Activated T-helper 1 cell treated with anti-CD3 and anti-CD28 coated beads, Interleukin-12 subunit alpha, Interleukin-12 subunit beta, Interleukin-2, Interleukin-4 antibody, amounts not matched to agents 30 ng/mL and 10 ng/mL and 1 ng/mL, durations not matched to agents 14 hours and 24 hours and 36 hours (primary cell): Measurements from ENCODE around the gene KCNN1. TPM values are rescaled to one million over a fixed set of nuclear protein-coding genes. Genes with fewer than 3 reads are reported as not detected.
"Not testable (repeated sequence)": the region's sequence is repeated elsewhere in the genome, so short reads cannot be mapped to it uniquely, and the experiment has no call there.

ENCODE experiments used
- DNase-seq: peaks from one replicate; pipeline ENCODE4 v3.0.0; 2021; ENCODE audit warnings: low spot score
- H3K27ac Mint-ChIP-seq: one replicate; pipeline ENCODE4 v1.8.0; 2021; ENCODE audit warnings: mild to moderate bottlenecking, mixed read lengths
- H3K27me3 Mint-ChIP-seq: one replicate; pipeline ENCODE4 v1.8.0; 2022; ENCODE audit warnings: mild to moderate bottlenecking, moderate library complexity, mixed read lengths; ENCODE audit not compliant: insufficient read depth
- H3K36me3 Mint-ChIP-seq: one replicate; pipeline ENCODE4 v1.8.0; 2021; ENCODE audit warnings: low read depth, mixed read lengths
- H3K4me1 Mint-ChIP-seq: one replicate; pipeline ENCODE4 v1.8.0; 2021; ENCODE audit warnings: low read depth, mixed read lengths
- H3K4me3 Mint-ChIP-seq: one replicate; pipeline ENCODE4 v1.8.0; 2021; ENCODE audit warnings: mild to moderate bottlenecking, moderate library complexity, mixed read lengths
- H3K9me3 Mint-ChIP-seq: one replicate; pipeline ENCODE4 v1.8.0; 2021; ENCODE audit warnings: mixed read lengths
- intact Hi-C: fragments of 100-400 bp; cut with micrococcal nuclease; formaldehyde crosslinking; loops from one replicate; pipeline ENCODE4 v1.15.1; 2024
- total RNA-seq: library from RNA; stranded (reverse); gene quantifications from 2 replicates; pipeline ENCODE4 v1.2.3, GENCODE V29; 2022

The KCNN1 gene
- total RNA-seq, 1 donor from 2014 or later, result not detected

DNA sequence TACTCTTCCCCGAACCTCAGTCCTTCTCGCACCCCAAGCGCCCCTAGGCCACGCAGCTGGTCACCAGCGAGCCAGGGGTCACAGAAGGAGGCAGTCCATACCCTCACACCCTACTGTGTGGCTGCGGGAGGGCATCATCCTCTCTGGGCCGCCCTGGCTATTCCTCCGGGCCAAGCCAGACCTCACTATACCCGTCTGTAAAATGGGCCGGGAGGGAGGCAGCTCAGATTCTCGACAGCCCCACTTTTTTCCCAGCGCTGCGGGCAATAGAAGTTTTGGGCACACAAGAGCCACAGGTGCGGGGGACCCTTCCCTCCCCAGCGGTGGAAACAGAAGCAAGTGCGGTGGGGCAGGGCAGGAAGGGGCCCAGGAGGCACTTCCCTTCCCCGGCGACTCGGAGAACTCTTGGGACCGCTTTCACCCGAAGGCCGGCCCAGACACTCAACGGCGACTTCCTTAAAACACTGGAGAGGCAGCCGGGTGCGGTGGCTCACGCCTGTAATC, 35.5 kb downstream of the KCNN1 start:
- H3K4me3 Mint-ChIP-seq, result peak overlapping the region; percentile 92
- no peaks in the 10 kb centered on the region for H3K9me3 Mint-ChIP-seq
- peaks cover 32% of the 10 kb centered on the region for H3K4me1 Mint-ChIP-seq
- intact Hi-C loops, result loop anchor here (10.0 kb wide), 1 partner anchor 322 kb away; the partner anchor contains the start of gene LSM4
- DNase-seq, result no peak
- peaks cover 14% of the 10 kb centered on the region for H3K36me3 Mint-ChIP-seq
- H3K27ac Mint-ChIP-seq, result peak overlapping the region; percentile 63
- H3K27me3 Mint-ChIP-seq, result no peaks in the 10 kb centered on the region

DNA sequence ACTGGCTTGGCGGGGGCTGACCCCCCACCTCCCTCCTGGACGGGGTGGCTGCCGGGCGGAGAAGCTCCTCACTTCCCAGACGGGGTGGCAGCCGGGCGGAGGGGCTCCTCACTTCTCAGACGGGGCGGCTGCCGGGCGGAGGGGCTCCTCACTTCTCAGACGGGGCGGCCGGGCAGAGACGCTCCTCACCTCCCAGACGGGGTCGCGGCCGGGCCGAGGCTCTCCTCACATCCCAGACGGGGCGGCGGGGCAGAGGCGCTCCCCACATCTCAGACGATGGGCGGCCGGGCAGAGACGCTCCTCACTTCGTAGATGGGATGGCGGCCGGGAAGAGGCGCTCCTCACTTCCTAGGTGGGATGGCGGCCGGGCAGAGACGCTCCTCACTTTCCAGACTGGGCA, 38.8 kb downstream of the KCNN1 start:
- H3K27ac Mint-ChIP-seq, H3K27me3 Mint-ChIP-seq, H3K9me3 Mint-ChIP-seq, DNase-seq, H3K4me3 Mint-ChIP-seq: not testable (repeated sequence)
- Mint-ChIP-seq H3K36me3 (peaks cover 30% of the 10 kb centered on the region), H3K4me1 (peaks cover 38% of the 10 kb centered on the region)
- intact Hi-C loops, result loop anchor here (5.0 to 10.0 kb wide), 2 partner anchors 167 to 319 kb away; partner anchors contain the start of genes IFI30 and LSM4

DNA sequence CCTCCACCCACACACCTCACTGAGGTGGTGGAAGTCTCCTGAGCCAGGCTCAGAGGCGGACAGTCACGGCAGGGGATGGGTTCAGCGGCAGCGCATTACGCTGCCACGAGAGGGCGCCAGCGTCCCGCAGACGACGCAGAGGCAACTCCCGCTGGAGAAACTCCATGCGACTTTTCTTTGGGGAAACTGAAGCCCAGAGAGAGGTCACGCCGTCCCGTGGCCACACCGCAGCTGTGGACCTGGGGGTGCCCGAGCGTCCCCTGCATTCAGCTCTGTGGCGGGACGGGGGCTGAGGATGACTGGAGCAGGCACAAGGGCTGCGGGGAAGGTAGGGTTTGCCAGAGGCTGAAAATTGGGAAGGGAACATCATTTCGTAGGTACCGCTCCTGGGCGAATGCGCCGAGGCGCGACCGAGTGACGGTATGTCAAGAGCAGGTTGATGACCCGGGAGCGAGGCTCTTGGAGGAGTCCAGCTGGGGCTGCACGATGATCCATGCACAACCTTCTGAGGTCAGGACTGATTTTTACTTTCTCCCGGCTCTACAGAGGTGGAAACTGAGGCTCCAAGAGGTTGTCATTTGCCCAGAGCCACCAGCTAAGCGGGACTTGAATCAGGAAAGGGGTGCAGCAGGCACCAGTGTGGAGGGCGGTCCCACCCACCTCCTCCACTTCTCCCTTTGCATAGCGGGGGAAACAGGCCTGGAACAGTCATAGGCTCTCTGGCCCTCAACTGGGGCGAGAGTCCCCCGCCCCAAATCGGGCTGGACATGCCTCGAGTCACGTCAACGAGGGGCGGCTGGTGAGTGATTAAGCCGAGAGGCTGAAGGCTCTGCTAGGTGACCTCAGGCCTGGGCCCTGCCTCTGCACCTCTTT, 40.4 kb downstream of the KCNN1 start:
- Mint-ChIP-seq H3K27me3 (no peaks in the 10 kb centered on the region), H3K27ac (peak overlapping the region; percentile 93), H3K4me3 (peak overlapping the region; percentile 93), H3K4me1 (peaks cover 47% of the 10 kb centered on the region), H3K36me3 (peaks cover 33% of the 10 kb centered on the region), H3K9me3 (no peaks in the 10 kb centered on the region)
- intact Hi-C loops, result loop anchor here (1.0 to 10.0 kb wide), 3 partner anchors 51 to 318 kb away; partner anchors contain the start of genes IFI30 and LSM4
- DNase-seq, result peak; percentile 77

DNA sequence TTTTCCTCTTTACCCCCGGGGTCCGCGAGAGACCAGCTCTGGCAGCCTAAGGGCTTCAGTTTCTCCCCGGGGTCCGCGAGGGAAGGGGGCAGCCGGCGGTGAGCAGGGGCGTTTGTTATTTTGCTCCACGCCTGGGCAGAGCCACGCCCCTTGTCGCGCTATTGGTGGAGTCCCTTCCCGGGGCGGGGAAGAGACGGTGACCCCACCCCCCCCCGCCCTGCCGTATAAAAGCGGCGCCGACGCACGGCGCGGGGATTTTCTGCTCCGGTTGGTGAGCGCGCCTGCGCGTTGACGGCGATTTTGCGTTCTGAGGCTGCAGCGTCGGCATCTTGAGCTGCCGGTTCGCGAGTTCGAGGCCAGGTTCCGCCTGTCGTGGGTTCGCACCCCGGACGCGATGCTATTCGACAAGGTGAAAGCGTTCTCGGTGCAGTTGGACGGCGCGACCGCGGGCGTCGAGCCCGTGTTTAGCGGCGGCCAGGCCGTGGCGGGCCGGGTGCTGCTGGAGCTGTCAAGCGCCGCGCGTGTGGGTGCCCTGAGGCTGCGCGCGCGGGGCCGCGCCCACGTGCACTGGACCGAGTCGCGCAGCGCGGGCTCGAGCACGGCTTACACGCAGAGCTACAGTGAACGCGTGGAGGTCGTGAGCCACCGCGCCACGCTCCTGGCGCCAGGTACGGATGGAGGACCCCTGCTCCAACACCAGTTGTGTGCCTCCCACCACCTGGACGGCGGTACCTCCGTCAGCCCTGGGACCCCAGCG, 41.2 kb downstream of the KCNN1 start, which contains the start of gene ARRDC2:
Gene ARRDC2 (plus strand): TSS at position 254 of the 757 bp plus-strand sequence. CDS start 141 bp downstream, at position 395.
- H3K27me3 Mint-ChIP-seq, result no peaks in the 10 kb centered on the region
- H3K9me3 Mint-ChIP-seq, result no peaks in the 10 kb centered on the region
- intact Hi-C loops, result loop anchor here (1.0 to 10.0 kb wide), 8 partner anchors 8 to 317 kb away; partner anchors contain the start of genes IFI30, IL12RB1, LSM4 and PIK3R2
- DNase-seq, result peak; percentile 87
- H3K4me3 Mint-ChIP-seq, result peak within 1 kb of the TSS; percentile 93
- peaks cover 46% of the 10 kb centered on the region for H3K4me1 Mint-ChIP-seq
- peaks cover 33% of the 10 kb centered on the region for H3K36me3 Mint-ChIP-seq
- peak within 1 kb of the TSS; percentile 93 for H3K27ac Mint-ChIP-seq

DNA sequence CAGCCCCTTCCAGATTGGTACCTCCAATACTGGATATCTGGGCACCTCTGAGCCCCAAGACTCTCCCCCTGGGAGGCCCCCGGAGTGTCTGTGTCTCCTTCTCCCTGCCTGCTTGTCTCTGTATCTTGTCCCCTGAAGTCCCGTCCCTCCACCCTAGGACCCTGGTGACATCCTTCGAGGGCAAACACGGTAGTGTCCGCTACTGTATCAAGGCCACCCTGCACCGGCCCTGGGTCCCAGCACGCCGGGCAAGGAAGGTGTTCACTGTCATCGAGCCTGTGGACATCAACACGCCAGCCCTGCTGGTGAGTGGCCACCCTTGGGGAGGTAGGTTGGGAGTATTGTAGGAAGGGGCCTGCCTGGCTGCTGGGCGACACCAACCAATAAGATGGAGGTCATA, 41.9 kb downstream of the KCNN1 start:
- H3K27me3 Mint-ChIP-seq, result no peaks in the 10 kb centered on the region
- H3K4me3 Mint-ChIP-seq, result peak overlapping the region; percentile 93
- DNase-seq, result no peak
- H3K36me3 Mint-ChIP-seq, result peaks cover 40% of the 10 kb centered on the region
- peaks cover 53% of the 10 kb centered on the region for H3K4me1 Mint-ChIP-seq
- H3K27ac Mint-ChIP-seq, result peak overlapping the region; percentile 62
- intact Hi-C loops, result loop anchor here (1.0 to 10.0 kb wide), 7 partner anchors 9 to 316 kb away; partner anchors contain the start of genes IFI30, IL12RB1, LSM4 and PIK3R2
- H3K9me3 Mint-ChIP-seq, result no peaks in the 10 kb centered on the region

DNA sequence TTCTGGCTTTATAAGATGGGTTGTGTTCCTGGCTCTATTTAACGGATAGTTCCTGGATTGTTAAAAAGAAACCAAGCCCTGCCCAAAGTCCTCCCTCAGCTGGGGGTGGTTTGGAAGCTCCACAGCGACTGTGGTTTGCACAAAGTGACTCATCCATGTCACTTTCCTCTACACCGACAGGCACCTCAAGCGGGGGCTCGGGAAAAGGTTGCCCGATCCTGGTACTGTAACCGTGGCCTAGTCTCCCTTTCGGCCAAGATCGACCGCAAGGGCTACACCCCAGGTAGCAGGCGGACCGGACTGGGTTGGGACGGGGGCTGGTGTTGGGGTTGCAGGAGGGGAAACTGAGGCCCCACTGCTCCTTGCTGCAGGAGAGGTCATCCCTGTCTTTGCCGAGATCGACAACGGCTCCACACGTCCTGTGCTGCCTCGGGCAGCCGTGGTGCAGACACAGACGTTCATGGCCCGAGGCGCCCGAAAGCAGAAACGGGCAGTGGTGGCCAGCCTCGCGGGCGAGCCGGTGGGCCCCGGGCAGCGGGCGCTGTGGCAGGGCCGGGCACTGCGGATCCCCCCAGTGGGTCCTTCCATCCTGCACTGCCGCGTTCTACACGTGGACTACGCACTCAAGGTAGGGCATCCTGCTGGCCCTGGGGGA, 42.6 kb downstream of the KCNN1 start:
- peak overlapping the region; percentile 93 for H3K4me3 Mint-ChIP-seq
- no peak for DNase-seq
- peak overlapping the region; percentile 71 for H3K27ac Mint-ChIP-seq
- no peaks in the 10 kb centered on the region for H3K27me3 Mint-ChIP-seq
- intact Hi-C loops, result loop anchor here (2.0 to 10.0 kb wide), 3 partner anchors 143 to 315 kb away; partner anchors contain the start of genes IFI30, LSM4 and PIK3R2
- H3K36me3 Mint-ChIP-seq, result peaks cover 47% of the 10 kb centered on the region
- no peaks in the 10 kb centered on the region for H3K9me3 Mint-ChIP-seq
- H3K4me1 Mint-ChIP-seq, result peaks cover 61% of the 10 kb centered on the region

DNA sequence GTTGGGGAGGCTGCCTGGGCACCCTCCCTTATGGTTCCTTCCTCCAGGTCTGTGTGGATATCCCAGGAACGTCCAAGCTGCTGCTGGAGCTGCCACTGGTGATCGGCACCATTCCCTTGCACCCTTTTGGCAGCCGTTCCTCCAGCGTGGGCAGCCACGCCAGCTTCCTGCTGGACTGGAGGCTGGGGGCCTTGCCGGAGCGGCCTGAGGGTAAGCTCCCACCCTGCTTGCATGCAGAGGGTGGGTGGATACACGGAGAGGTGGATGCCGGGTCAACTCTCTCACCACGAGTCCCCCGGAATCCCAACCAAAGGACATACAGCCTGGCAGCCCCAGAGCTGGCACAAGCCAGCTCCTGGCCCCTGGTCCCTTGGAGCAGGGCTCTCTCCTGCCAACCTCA, 43.2 kb downstream of the KCNN1 start:
- Mint-ChIP-seq H3K36me3 (peaks cover 50% of the 10 kb centered on the region), H3K9me3 (no peaks in the 10 kb centered on the region), H3K4me1 (peaks cover 67% of the 10 kb centered on the region), H3K4me3 (peak overlapping the region; percentile 80), H3K27me3 (no peaks in the 10 kb centered on the region), H3K27ac (no peak overlapping the region)
- intact Hi-C loops, result no loop called here
- no peak for DNase-seq

DNA sequence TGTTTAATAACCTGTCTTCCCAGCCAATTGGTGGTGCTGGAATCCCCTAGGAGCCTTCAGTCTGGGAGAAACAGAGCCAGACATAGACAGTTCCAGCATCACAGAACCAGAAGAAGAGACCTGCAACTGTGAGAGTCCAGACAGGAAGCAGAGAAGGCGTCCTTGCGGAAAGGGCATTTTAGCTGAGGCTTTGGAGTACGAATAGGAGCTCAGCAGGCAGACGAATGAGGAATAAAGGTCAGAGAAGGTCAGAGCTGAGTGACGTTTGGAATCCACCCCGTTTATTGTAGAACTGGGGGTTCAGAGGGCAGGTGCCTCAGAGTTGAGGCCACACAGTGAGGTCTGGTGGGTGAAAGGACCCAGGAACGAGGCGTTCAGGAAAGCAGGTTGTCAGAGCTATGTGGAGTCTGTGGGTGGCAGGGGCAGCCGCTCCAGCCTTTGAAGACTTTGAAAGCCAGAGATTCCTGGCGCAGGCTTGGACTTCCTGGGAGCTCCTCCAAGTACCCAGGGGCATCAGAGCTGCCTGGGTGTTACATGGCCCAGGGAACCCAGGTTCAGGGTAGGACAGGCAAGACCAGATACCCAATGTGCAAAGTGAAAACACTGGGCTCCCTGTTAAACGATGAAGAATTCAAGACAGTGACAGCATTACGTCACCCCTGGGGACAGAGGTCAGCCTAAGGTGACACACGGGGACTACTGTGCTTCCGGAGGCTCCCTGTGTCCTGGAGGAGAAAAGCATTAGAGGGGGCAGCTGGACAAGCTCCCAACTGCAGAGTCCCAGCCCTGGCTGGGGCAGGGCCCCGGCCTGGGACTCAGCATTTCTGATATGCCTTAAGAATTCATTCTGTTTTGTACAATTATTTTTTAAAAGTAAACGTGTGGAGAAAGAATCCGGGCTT, 46.6 kb downstream of the KCNN1 start:
- peak overlapping the region; percentile 71 for H3K4me3 Mint-ChIP-seq
- intact Hi-C loops, result loop anchor here (1.0 kb wide), 1 partner anchor 9 kb away; no protein-coding TSS in a partner anchor
- peaks cover 76% of the 10 kb centered on the region for H3K4me1 Mint-ChIP-seq
- no peaks in the 10 kb centered on the region for H3K27me3 Mint-ChIP-seq
- no peak for DNase-seq
- peak overlapping the region; percentile 97 for H3K27ac Mint-ChIP-seq
- H3K36me3 Mint-ChIP-seq, result peaks cover 52% of the 10 kb centered on the region
- no peaks in the 10 kb centered on the region for H3K9me3 Mint-ChIP-seq

DNA sequence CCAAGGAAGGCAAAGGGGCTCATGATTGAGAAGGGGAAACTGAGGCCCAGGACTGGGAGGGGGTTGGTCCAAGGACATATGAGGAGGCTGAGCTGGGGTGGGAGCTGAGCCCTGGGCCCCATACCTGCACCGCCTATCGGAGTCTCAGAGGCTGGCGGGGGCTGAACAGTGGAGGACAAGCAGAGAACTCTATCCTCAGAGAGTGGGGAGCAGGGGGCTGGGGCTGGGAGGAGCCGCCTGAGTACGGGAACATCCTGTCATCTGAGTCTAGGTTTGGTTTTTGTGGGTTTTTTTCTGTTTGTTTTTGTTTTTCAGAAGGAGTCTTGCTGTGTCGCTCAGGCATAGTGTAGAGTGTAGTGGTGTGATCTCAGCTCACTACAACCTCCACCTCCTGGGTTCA, 47.3 kb downstream of the KCNN1 start:
- Mint-ChIP-seq H3K27me3 (no peaks in the 10 kb centered on the region), H3K9me3 (no peaks in the 10 kb centered on the region), H3K4me3 (peak overlapping the region; percentile 71), H3K36me3 (peaks cover 44% of the 10 kb centered on the region), H3K4me1 (peaks cover 72% of the 10 kb centered on the region), H3K27ac (peak overlapping the region; percentile 97)
- intact Hi-C loops, result loop anchor here (1.0 kb wide), 1 partner anchor 8 kb away; no protein-coding TSS in a partner anchor
- DNase-seq, result peak; percentile 59

DNA sequence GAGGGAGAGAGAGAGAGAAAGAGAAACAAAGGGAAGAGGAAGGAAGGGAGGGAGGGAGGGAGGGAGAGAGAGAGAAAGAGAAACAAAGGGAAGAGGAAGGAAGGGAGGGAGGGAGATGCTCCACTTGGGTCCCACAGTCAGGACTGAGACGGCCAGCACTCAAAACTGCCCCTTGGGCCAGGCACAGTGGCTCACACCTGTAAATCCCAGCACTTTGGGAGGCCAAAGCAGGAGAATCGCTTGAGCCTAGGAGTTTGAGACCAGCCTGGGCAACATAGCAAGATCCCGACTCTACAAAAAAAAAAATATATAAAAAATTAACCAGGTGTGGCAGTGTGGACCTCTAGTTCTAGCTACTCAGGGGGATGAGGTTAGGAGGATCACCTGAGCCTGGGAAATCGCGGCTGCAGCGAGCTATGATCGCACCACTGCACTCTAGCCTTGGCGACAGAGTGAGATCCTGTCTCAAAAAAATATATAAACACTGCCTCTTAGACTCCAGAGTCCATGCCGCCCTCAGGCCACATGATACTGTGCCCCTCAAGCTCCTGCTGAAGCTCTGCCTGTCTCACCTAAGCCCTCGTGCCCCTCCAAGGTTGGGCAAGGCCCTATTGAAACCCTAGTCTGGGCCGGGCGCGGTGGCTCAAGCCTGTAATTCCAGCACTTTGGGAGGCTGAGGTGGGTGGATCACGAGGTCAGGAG, 49.5 kb downstream of the KCNN1 start:
- Mint-ChIP-seq H3K36me3 (peaks cover 31% of the 10 kb centered on the region), H3K4me1 (peaks cover 72% of the 10 kb centered on the region), H3K9me3 (no peaks in the 10 kb centered on the region), H3K27ac (peak overlapping the region; percentile 65), H3K4me3 (no peak overlapping the region), H3K27me3 (no peaks in the 10 kb centered on the region)
- no peak for DNase-seq
- intact Hi-C loops, result no loop called here
